ENCODE measurements around the gene RNU1-2.
"Not testable (repeated sequence)": the region's sequence is repeated elsewhere in the genome, so short reads cannot be mapped to it uniquely, and the experiment has no call there.

RNU1-2 gene

DNA sequence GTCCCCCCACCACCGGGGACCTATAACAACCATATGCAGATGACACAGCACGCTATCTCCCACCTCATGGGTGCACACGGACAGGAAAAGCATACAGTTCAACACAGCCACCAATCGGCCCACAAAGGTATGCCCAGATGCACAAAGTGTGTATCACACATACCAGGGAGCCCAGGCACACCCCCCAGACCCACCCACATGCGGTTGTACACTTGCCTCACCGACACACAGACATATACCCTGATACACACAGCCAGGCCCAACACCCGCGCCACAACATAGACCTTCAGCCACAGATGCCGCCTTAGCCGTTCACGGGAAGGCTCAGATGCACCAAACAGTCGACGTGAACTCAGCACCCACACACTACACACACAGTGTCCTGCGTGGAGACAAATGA, 31.5 kb downstream of the RNU1-2 start:
- no peak for DNase-seq (ENCODE audit: low read depth in 2 of 2)

DNA sequence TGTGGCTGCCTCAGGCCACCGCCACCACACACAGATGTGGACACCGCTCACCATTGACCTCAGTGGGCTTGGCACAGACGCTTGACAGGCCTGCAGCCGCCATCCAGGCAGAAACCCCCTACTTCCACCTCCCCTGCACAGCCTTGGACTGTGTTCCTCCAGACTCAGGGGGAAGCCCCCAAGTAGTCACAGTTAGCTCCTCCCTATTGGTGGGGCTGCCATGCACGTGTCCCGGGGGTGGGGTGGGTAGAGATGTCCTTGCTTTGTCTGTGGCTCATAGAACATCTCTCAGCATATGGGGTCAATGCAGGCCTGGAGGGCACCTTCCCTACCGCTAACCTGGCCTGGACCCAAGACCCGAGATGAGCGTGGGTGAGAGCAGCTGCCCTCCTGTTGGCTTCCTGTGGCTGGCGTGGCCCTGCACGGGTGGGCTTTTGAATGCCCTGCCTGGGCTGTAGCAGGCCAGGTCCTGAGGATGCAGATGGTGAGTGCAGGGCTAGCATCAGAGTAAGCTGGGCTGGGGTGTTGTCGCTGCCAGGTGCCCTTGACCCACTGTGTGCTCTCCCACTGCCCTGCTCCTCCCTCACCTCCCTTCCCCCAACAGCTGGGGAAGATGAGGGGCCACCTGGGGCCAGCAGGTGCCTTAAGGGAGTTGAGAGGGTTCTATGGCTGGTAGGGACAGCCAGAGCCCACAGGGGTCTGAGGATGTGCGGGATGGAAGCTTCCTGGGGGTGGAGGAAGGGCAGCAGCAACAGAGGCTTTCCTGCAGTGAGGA, 32.1 kb downstream of the RNU1-2 start:
- DNase-seq (ENCODE audit: low read depth in 2 of 2) = no peak

DNA sequence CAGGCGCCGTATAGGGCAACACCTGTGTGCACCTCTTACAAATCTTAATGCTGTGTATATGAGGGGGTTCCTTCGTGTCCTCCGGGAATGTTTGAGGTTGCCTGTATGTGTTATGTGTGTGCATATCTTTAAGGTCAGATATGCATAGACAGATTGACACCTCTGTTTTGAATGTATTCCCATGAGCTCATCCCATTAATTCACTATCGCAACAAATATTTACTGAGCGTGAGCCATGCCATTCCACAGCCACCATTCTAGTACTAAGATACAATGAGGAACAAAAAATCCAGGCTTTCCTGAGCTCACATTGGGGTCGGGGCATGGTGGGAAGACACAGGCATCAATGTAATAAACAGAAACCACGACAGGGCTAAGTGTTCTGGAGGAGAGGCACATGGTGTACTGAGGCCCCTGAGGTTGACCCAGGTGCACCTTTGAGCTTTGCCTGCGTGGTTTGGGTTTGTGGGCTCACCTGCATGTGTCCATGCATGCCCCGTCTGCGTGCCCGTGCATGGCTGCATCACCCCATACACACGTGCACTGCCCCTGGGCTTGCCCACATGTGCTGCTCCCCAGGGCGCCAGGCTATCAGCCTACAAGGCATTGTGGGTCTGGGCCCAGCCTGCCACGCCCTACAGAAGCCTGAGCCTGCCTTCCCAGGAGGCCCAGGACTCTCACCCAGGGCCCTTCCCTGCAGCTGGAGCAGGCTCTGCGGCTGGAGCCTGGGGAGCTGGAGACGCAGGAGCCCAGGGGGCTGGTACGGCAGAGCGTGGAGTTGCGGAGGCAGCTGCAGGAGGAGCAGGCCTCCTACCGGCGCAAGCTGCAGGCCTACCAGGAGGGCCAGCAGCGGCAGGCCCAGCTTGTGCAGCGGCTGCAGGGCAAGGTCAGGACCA, 33.6 kb downstream of the RNU1-2 start:
- not testable (repeated sequence) for DNase-seq (ENCODE audit: low read depth in 2 of 2)

DNA sequence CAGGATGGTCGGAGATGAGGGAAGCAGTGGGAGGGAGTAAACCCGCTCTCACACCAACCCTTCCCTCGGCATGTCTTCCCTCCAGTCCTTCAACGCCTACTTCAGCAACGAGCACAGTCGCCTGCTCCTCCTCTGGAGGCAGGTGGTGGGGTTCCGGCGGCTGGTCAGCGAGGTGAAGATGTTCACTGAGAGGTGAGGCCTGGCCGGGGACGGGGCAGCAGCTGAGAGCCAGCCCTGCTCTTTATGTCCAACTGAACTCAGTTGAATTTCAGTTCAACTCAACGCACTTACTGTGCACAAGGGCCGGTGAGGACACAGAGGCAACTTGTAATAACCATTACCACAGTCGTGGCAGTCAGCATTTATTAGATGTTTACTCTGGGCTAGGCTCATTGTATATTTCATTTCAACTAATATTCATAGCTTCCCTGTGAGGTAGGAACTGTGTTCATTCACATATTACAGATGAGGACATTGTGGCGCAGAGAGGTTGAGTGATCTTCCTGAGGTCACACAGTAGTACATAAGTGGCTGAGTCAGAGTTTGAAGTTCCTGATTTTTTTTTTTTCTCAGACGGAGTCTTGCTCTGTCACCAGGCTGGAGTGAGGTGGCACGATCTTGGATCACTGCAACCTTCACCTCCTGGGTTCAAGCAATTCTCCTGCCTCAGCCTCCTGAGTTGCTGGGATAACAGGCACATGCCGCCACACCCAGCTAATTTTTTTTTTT, 35.6 kb downstream of the RNU1-2 start:
- DNase-seq (ENCODE audit: low read depth in 2 of 2) = not testable (repeated sequence)

DNA sequence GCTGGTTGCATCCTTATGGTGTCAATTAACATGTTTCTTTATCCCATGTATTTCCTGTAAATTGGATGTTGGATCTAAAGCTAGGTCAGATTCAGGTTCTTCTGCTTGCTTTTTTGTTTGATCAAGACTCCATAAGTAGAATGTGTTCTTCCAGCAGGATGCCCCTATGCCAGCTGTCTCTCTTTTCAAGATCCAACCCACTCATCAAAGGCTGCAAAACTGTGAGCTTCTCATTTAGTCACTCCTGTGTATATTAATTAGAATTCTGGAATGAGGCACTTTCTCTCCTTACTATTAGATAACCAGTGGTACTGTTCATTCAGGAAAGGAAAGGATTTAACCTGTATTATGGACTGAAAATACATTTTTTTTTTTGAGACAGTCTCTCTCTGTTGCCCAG, 38.2 kb downstream of the RNU1-2 start:
- DNase-seq (ENCODE audit: low read depth in 2 of 2) = not testable (repeated sequence)

DNA sequence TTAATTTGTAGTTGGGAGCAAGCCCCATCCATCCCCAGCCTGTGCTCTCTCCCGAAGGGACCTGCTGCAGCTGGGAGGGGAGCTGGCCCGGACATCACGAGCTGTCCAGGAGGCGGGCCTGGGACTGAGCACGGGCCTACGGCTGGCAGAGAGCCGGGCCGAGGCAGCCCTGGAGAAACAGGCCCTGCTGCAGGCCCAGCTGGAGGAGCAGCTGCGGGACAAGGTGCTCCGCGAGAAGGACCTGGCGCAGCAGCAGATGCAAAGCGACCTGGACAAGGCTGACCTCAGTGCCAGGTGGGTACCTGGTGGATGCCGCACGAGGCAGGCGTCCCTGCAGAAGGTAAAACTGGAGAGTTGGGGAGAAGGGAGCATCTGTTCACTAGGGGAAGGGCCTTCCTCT, 40.8 kb downstream of the RNU1-2 start:
- DNase-seq (ENCODE audit: low read depth in 2 of 2) = not testable (repeated sequence)

DNA sequence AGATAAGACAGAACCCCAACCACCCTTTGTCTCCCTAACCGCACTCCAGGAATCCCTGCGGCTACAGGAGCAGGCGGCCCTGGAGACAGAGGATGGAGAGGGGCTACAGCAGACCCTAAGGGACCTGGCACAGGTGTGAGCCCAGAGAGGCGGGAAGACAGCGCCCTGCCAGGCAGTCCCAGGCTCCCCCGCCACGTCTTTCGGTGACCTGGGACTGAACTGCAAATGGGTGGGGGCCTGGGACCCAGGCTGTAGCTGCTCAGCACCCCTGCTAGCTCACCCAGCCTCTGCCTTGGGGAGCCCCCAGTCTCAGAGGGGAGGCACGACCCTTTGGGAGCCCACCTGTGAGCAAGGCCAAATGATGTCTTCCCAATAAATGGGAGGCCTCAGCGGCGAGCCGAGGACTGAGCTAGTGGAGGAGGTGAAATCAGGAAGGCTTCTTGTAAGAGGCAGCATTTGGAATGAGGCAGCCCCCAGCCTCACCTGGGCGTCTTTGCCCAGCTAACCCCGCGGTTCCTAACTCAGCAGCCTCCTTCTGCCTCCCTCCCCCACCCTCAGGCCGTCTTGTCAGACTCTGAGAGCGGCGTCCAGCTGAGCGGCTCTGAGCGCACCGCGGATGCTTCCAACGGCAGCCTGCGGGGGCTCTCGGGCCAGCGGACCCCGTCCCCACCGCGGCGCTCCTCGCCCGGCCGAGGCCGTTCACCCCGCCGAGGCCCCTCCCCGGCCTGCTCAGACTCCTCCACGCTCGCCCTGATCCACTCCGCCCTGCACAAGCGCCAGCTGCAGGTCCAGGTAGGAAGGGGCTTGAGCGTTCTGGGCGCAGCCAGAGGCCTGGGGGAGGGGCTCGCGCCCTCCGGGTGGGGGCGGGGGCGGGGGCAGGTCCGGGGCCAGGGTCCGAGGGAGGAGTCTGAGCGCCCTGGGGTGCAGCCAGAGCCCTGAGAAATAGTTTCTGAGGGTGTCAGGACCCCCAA, 42.9 kb downstream of the RNU1-2 start:
- no peak for DNase-seq (ENCODE audit: low read depth in 2 of 2)

DNA sequence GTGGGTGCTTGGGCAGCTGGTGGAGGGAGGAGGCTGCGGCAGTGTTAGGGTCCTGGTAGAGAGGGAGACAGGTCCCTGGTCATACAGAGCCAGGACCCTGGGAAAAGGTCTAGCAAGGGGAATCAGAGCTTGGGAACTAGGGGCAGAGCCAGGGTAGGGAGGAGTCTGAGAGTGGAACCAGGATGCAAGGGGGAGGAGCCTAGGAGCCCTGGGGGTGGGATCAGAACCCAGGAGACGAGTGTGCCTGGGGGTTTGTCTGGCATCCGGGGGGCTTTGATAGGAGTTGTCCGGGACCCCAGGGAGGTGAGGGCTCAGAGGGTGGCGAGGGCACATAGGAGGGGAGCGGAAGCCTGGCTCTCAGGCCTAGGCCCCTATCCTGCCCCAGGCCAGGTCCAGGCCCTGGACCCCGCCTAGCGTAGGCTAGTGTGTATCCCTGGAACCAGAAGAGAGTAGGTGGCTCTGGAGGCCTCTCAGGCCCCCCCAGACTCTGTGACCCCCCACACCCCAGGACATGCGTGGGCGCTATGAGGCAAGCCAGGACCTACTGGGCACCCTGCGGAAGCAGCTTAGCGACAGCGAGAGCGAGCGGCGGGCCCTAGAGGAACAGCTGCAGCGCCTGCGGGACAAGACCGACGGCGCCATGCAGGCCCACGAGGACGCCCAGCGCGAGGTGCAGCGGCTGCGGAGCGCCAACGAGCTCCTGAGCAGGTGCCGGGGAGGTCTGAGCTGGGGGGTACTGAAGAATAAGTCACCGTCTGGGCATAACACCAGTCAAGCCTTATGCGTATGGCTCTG, 43.8 kb downstream of the RNU1-2 start:
- not testable (repeated sequence) for DNase-seq (ENCODE audit: low read depth in 2 of 2)

DNA sequence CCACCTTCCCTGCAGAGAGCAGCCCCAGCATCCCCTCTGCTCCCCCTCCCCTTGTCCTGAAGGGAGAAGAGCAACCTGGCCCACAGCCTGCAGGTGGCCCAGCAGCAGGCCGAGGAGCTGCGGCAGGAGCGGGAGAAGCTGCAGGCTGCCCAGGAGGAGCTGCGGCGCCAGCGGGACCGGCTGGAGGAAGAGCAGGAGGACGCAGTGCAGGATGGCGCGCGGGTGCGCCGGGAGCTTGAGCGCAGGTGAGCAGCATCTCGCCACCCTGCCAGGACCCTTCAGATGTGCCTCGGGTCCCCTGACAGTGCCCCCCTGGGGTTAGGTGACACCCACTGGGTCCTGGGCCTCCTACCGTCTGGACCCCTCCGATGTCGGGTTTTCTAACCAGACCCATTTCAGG, 48.3 kb downstream of the RNU1-2 start:
- DNase-seq (ENCODE audit: low read depth in 2 of 2) = no peak

DNA sequence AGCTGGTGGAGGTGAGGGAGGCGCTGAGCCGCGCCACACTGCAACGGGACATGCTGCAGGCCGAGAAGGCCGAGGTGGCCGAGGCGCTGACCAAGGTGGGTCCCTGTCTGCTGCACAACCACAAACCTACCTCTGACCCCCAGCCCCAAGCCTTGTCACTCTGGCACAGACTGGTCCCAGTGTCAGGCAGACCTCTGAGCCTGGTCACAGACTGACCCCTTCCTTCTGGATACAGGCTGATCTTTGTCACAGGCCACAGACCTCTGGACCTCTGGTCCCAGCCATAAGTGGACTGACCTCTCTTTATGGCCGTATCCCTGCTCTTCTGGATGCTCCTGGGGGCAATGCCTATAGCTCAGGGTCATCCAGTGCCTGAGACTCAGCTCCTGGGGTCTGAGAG, 49.7 kb downstream of the RNU1-2 start:
- DNase-seq (ENCODE audit: low read depth in 2 of 2) = not testable (repeated sequence)

All from stimulated activated CD8-positive, alpha-beta memory T cell treated with anti-CD3 and anti-CD28 coated beads, Interleukin-7, amount 100 ng/mL, for 4 hours (primary cell).